Measurements from ENCODE around the gene SLC16A12.

The SLC16A12 gene

DNA sequence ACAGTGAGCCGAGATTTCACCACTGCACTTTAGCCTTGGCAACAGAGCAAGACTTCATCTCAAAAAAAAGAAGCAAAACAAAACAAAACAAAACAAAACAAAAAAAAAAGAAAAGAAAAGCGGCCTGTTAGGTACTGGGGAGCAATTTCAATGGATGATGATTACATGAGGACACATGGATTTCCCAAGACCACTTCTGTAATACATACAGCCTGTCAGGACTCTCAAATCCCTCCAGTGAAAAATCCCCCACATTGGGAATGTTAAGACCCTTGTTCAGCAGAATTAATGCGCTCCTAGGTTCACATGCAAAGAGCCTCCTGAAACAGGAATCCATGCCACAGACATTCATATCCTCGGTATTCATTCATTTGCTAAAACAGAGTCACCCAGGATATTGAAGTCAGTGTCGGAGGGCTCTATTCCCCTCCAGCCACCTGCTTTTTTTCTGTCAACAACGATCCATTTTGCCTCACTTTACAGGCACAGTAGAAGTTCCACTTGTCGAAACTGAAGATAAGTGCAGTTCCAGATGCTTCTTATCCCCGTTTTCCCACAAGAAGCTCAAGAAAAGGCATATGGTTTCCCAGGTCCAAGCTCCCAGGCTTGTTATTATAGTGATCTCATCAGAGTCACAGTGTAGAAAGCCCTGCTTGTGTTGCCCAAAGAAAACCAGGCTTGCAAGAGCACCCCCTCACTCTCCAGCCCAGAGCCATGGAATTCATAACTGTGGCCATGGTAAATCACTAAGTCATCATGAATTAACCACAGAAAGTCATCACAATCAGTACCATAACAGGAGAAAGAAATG, 20.2 kb downstream of the SLC16A12 start:
- no peak for DNase-seq
- Histone ChIP-seq H3K36me3 (no peaks in the 10 kb centered on the region), H3K4me1 (no peaks in the 10 kb centered on the region), H3K27me3 (no peaks in the 10 kb centered on the region), H3K4me3 (ENCODE audit: low read depth, low read length) (no peak overlapping the region), H3K9me3 (no peaks in the 10 kb centered on the region)
- TF ChIP-seq, protein P1, sequence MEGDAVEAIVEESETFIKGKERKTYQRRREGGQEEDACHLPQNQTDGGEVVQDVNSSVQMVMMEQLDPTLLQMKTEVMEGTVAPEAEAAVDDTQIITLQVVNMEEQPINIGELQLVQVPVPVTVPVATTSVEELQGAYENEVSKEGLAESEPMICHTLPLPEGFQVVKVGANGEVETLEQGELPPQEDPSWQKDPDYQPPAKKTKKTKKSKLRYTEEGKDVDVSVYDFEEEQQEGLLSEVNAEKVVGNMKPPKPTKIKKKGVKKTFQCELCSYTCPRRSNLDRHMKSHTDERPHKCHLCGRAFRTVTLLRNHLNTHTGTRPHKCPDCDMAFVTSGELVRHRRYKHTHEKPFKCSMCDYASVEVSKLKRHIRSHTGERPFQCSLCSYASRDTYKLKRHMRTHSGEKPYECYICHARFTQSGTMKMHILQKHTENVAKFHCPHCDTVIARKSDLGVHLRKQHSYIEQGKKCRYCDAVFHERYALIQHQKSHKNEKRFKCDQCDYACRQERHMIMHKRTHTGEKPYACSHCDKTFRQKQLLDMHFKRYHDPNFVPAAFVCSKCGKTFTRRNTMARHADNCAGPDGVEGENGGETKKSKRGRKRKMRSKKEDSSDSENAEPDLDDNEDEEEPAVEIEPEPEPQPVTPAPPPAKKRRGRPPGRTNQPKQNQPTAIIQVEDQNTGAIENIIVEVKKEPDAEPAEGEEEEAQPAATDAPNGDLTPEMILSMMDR (IDR thresholded peaks at IDR 0.05; ENCODE audit: low read depth, low read length) = no peak

DNA sequence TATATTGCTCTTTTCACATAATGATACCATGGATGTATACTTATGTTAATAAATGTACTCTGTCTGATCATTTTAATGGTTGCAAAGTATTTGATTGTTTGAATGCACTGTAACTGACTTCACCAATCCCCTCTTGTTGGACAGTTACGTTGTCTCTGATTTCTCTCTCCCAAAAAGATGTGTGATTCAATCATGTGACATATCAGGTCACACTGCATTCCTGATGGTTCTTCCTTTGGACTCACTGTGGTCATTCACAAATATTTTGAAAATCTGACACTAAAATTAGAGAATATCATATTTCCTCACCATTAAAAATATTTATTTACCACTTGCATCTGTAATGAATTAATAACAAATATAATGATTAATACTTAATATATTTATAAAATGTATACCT, 22.2 kb downstream of the SLC16A12 start:
- H3K4me1 ChIP-seq = no peaks in the 10 kb centered on the region
- DNase-seq = no peak
- no peaks in the 10 kb centered on the region for H3K36me3 ChIP-seq
- H3K4me3 ChIP-seq (ENCODE audit: low read depth, low read length) = no peak overlapping the region
- H3K27me3 ChIP-seq = no peaks in the 10 kb centered on the region
- TF ChIP-seq, protein P1 (IDR thresholded peaks at IDR 0.05; ENCODE audit: low read depth, low read length) = no peak
- H3K9me3 ChIP-seq = no peaks in the 10 kb centered on the region

DNA sequence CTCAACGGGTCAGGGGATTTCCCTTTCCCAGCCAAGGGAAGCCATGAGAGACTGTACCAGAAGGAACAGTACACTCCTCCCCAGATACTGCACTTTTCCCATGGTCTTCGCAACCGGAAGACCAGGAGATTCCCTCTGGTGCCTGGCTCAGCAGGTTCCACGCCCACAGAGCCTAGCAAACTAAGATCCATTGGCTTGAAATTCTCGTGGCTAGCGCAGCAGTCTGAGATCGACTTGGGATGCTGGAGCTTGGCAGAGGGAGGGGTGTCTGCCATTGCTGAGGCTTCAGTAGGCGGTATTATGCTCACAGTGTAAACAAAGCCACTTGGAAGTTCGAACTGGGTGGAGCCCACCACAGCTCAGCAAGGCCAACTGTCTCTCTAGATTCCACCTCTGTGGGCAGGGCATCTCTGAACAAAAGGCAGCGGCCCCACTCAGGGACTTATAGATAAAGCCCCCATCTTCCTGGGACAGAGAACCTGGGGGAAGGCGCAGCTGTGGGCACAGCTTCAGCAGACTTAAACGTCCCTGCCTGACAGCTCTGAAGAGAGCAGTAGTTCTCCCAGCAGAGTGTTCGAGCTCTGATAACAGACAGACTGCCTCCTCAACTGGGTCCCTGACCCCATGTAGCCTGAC, 29.6 kb downstream of the SLC16A12 start:
- Histone ChIP-seq H3K27me3 (peaks cover 2% of the 10 kb centered on the region; the same call in 1 of the 2 replicates), H3K4me3 (ENCODE audit: low read depth, low read length) (no peak overlapping the region), H3K36me3 (no peaks in the 10 kb centered on the region), H3K9me3 (no peaks in the 10 kb centered on the region), H3K4me1 (no peaks in the 10 kb centered on the region)
- DNase-seq = no peak
- TF ChIP-seq, protein P1 (IDR thresholded peaks at IDR 0.05; ENCODE audit: low read depth, low read length) = no peak

DNA sequence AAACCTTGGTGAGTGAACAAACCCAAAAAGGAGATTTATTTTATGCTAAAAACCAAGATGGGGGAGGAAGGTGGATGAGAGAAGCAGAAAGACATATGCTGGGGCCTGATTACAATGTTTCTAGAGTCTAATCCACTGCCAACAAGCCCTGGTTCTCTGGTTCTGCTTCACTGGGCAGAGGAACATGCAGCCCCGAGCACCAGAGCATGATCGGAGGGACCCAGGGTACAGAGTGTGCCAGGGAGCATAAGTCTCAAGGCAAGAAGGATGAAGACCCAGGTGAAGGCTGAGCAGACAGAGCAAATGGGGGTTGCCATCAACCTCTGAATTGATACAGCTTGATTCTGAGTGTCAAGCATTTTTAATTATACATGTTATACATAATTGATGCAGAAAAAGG, 30.7 kb downstream of the SLC16A12 start:
- Histone ChIP-seq H3K4me3 (ENCODE audit: low read depth, low read length) (no peak overlapping the region), H3K27me3 (peaks cover 2% of the 10 kb centered on the region; the same call in 1 of the 2 replicates), H3K36me3 (no peaks in the 10 kb centered on the region), H3K9me3 (no peaks in the 10 kb centered on the region), H3K4me1 (no peaks in the 10 kb centered on the region)
- TF ChIP-seq, protein P1 (IDR thresholded peaks at IDR 0.05; ENCODE audit: low read depth, low read length) = no peak
- DNase-seq = no peak

DNA sequence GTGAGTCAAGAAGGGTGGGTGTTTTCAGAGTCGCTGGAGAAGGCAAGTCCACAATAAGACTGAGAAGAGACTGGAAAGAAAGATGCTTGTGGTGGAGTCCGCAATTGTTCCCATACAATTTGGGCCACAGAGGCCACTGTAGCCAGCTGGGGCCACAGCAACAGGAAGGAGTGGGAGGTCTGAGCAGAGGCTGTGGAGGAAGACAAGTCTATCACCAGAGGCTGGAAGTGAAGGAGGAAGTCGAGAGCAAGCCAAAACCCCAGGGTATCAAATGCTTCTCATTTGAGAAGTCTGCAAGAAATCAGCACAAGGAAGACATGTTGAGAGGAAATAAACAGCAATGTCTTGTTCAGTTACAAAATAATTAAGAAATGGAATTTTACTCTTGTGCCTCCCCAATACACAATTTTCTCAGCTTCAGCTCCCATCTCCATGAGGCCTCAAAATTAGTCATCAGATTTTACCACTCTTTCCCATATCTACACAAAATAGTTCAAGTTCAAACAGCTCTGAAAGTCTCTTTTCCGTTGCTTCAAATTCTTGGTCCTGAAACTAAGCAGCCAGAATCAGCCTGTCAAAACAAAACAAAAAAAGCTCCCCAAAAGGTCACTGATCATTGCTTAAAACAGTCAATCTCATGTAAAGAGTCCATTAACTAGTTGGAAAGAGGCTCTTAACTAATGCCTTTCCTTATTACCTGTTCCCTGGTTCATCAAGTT, 31.6 kb downstream of the SLC16A12 start:
- TF ChIP-seq, protein P1 (IDR thresholded peaks at IDR 0.05; ENCODE audit: low read depth, low read length) = no peak
- DNase-seq = no peak
- Histone ChIP-seq H3K27me3 (peaks cover 2% of the 10 kb centered on the region; the same call in 1 of the 2 replicates), H3K36me3 (no peaks in the 10 kb centered on the region), H3K4me1 (no peaks in the 10 kb centered on the region), H3K4me3 (ENCODE audit: low read depth, low read length) (no peak overlapping the region), H3K9me3 (no peaks in the 10 kb centered on the region)
